ENCODE data around the gene AGXT2. TPM values are rescaled to one million over a fixed set of nuclear protein-coding genes. Genes with fewer than 3 reads are reported as not detected.

Gene AGXT2
- total and polyA plus RNA-seq, 4 donors: 49.4 to 67.9 (median 50.6) TPM

DNA sequence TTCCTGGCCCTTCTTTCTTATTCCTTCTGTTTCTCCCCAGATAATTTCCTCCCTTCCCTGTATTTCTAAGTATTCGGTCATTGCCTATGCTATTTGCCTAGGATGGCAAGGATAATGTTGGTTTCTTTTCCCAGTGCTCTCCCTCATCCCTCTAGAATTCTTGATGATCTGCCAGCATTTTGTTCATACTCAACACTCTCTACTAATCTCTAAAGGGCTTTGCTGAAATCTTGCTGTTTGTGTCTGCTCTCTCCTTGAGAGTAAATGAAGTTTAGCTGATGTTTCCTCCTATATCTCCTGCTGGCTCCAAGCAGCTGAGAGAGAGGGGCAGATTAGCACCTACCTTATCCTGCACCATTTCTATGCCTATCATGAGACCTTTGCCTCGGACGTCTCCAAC, 38.1 kb downstream of the AGXT2 start:
- H3K36me3 ChIP-seq (ENCODE audit: control insufficient read depth in 4 of 4, insufficient read depth in 3 of 4, low read depth in 1 of 4, low read length in 3 of 4): peaks cover 0 to 32% (median 11%) of the 10 kb centered on the region in 4 donors
- H3K9me3 ChIP-seq (ENCODE audit: control insufficient read depth in 4 of 4, low read length in 3 of 4): no peaks in the 10 kb centered on the region
- no peaks in the 10 kb centered on the region for H3K4me1 ChIP-seq (ENCODE audit: control insufficient read depth in 4 of 4, insufficient read depth in 4 of 4, low read length in 3 of 4)
- H3K27ac ChIP-seq (ENCODE audit: low read depth in 1 of 2, low read length in 2 of 2): no peak overlapping the region
- TF ChIP-seq FOXA1 (IDR thresholded peaks at IDR 0.05) (no peak), YY1 (IDR thresholded peaks at IDR 0.05) (no peak), EGR1 (IDR thresholded peaks at IDR 0.05; ENCODE audit: low read depth in 2 of 2) (no peak), JUND (IDR thresholded peaks at IDR 0.05) (no peak), RXRA (IDR thresholded peaks at IDR 0.05) (no peak), GABPA (IDR thresholded peaks at IDR 0.05 in 1 of 2, conservative IDR thresholded peaks at IDR 0.05 in 1 of 2) (no peak), HNF4G (IDR thresholded peaks at IDR 0.05) (no peak), NR2F2 (IDR thresholded peaks at IDR 0.05) (no peak), HNF4A (conservative IDR thresholded peaks at IDR 0.05) (no peak)
- TF ChIP-seq, protein P1, sequence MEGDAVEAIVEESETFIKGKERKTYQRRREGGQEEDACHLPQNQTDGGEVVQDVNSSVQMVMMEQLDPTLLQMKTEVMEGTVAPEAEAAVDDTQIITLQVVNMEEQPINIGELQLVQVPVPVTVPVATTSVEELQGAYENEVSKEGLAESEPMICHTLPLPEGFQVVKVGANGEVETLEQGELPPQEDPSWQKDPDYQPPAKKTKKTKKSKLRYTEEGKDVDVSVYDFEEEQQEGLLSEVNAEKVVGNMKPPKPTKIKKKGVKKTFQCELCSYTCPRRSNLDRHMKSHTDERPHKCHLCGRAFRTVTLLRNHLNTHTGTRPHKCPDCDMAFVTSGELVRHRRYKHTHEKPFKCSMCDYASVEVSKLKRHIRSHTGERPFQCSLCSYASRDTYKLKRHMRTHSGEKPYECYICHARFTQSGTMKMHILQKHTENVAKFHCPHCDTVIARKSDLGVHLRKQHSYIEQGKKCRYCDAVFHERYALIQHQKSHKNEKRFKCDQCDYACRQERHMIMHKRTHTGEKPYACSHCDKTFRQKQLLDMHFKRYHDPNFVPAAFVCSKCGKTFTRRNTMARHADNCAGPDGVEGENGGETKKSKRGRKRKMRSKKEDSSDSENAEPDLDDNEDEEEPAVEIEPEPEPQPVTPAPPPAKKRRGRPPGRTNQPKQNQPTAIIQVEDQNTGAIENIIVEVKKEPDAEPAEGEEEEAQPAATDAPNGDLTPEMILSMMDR (IDR thresholded peaks at IDR 0.05; ENCODE audit: low read depth, low read length, missing input control): no peak
- TF ChIP-seq, protein P2, sequence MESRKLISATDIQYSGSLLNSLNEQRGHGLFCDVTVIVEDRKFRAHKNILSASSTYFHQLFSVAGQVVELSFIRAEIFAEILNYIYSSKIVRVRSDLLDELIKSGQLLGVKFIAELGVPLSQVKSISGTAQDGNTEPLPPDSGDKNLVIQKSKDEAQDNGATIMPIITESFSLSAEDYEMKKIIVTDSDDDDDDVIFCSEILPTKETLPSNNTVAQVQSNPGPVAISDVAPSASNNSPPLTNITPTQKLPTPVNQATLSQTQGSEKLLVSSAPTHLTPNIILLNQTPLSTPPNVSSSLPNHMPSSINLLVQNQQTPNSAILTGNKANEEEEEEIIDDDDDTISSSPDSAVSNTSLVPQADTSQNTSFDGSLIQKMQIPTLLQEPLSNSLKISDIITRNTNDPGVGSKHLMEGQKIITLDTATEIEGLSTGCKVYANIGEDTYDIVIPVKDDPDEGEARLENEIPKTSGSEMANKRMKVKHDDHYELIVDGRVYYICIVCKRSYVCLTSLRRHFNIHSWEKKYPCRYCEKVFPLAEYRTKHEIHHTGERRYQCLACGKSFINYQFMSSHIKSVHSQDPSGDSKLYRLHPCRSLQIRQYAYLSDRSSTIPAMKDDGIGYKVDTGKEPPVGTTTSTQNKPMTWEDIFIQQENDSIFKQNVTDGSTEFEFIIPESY (IDR thresholded peaks at IDR 0.05): no peak
- TF ChIP-seq, protein P3, sequence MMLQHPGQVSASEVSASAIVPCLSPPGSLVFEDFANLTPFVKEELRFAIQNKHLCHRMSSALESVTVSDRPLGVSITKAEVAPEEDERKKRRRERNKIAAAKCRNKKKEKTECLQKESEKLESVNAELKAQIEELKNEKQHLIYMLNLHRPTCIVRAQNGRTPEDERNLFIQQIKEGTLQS (IDR thresholded peaks at IDR 0.05): no peak
- TF ChIP-seq, protein P4, sequence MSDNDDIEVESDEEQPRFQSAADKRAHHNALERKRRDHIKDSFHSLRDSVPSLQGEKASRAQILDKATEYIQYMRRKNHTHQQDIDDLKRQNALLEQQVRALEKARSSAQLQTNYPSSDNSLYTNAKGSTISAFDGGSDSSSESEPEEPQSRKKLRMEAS (IDR thresholded peaks at IDR 0.05): no peak
- 97% methylated on average over 3 of the region's 3 CpGs for WGBS
- no peak overlapping the region for H3K4me3 ChIP-seq (ENCODE audit: low read depth in 1 of 3, low read length in 3 of 3)
- no peaks in the 10 kb centered on the region for H3K27me3 ChIP-seq (ENCODE audit: control insufficient read depth in 4 of 4, insufficient read depth in 4 of 4, low read length in 3 of 4)
- DNase-seq (ENCODE audit: low spot score): no peak
- H3K9ac ChIP-seq (ENCODE audit: low read depth in 1 of 2, low read length in 2 of 2): no peak overlapping the region

DNA sequence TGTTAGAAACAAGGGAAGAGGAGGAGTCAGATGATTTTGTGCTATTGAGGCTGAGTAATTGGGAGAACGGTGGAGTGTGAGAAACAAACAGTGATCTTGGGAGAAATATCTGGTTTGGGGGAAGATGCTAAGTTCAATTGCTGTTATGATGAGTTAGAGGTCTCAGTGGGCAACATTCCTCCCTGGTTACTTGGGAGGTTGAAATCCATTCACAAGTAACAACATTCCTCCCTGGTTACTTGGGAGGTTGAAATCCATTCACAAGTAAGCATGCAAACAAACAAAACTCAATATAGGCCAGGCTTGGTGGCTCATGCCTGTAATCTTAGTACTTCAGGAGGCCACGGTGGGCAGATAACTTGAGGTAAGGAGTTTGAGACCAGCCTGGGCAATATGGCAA, 38.7 kb downstream of the AGXT2 start:
- Histone ChIP-seq H3K9me3 (ENCODE audit: control insufficient read depth in 4 of 4, low read length in 3 of 4) (no peaks in the 10 kb centered on the region), H3K27me3 (ENCODE audit: control insufficient read depth in 4 of 4, insufficient read depth in 4 of 4, low read length in 3 of 4) (no peaks in the 10 kb centered on the region), H3K4me3 (ENCODE audit: low read depth in 1 of 3, low read length in 3 of 3) (no peak overlapping the region), H3K9ac (ENCODE audit: low read depth in 1 of 2, low read length in 2 of 2) (no peak overlapping the region), H3K36me3 (ENCODE audit: control insufficient read depth in 4 of 4, insufficient read depth in 3 of 4, low read depth in 1 of 4, low read length in 3 of 4) (peaks cover 0 to 28% (median 9%) of the 10 kb centered on the region in 4 donors), H3K4me1 (ENCODE audit: control insufficient read depth in 4 of 4, insufficient read depth in 4 of 4, low read length in 3 of 4) (no peaks in the 10 kb centered on the region), H3K27ac (ENCODE audit: low read depth in 1 of 2, low read length in 2 of 2) (no peak overlapping the region)
- no peak for DNase-seq (ENCODE audit: low spot score)
- TF ChIP-seq GABPA (IDR thresholded peaks at IDR 0.05 in 1 of 2, conservative IDR thresholded peaks at IDR 0.05 in 1 of 2) (no peak), HNF4A (conservative IDR thresholded peaks at IDR 0.05) (no peak), FOXA2 (IDR thresholded peaks at IDR 0.05) (no peak), HNF4G (IDR thresholded peaks at IDR 0.05) (no peak), NR2F2 (IDR thresholded peaks at IDR 0.05) (no peak), FOXA1 (IDR thresholded peaks at IDR 0.05) (no peak), JUND (IDR thresholded peaks at IDR 0.05) (no peak), EGR1 (IDR thresholded peaks at IDR 0.05; ENCODE audit: low read depth in 2 of 2) (no peak), SP1 (IDR thresholded peaks at IDR 0.05) (no peak)
- TF ChIP-seq, protein P2 (IDR thresholded peaks at IDR 0.05): no peak
- 86% methylated on average over 2 of the region's 2 CpGs for WGBS
